Measurements from ENCODE around the gene PDE6G. TPM values are rescaled to one million over a fixed set of nuclear protein-coding genes. Genes with fewer than 3 reads are reported as not detected.

PDE6G gene
- total and polyA plus RNA-seq, 2 donors (not counting 1 experiment from before 2014, with no cell fraction given): 0.69 to 1.1 TPM

GRCh38 chr17:81691608-81692007 is 35.3 kb upstream of the PDE6G start:
- POLR2A ChIA-PET: no interaction called here
- intact Hi-C loops (cut with micrococcal nuclease): no loop called here
- no peak overlapping the region for H3K4me2 ChIP-seq (replicated peaks; ENCODE audit: low read depth, low read length, poor library complexity, severe bottlenecking)

GRCh38 chr17:81691196-81691595 is 34.9 kb upstream of the PDE6G start:
- Histone ChIP-seq H3K27me3 (replicated peaks in 1 of 4; ENCODE audit: control extremely low read depth in 1 of 4, control insufficient read depth in 3 of 4, insufficient read depth in 4 of 4, low read length in 3 of 4) (no peaks in the 10 kb centered on the region), H3K36me3 (replicated peaks in 1 of 2; ENCODE audit: control extremely low read depth in 1 of 2, control insufficient read depth in 1 of 2, extremely low read depth in 1 of 2, insufficient read depth in 2 of 2, low read length in 1 of 2) (peaks cover 0 to 77% of the 10 kb centered on the region in 2 experiments), H4K20me1 (ENCODE audit: control insufficient read depth, insufficient read depth, low read length, poor library complexity, severe bottlenecking) (peaks cover 78% of the 10 kb centered on the region), H3K4me2 (replicated peaks; ENCODE audit: low read depth, low read length, poor library complexity, severe bottlenecking) (no peak overlapping the region), H2AFZ (ENCODE audit: insufficient read depth, low read depth, low read length, poor library complexity, severe bottlenecking) (no peak overlapping the region), H3K4me3 (ENCODE audit: control extremely low read depth in 1 of 5, extremely low read depth in 1 of 5, insufficient read depth in 1 of 5, low read depth in 2 of 5, low read length in 4 of 5) (no peak overlapping the region), H3K9ac (ENCODE audit: low read length) (no peak overlapping the region), H3K9me3 (ENCODE audit: control extremely low read depth in 1 of 3, control insufficient read depth in 2 of 3, insufficient read depth in 1 of 3, low read length in 2 of 3) (no peaks in the 10 kb centered on the region), H3K4me1 (ENCODE audit: control insufficient read depth in 2 of 2, insufficient read depth in 2 of 2, low read length in 2 of 2) (no peaks in the 10 kb centered on the region), H3K27ac (ENCODE audit: low read length in 2 of 2) (no peak overlapping the region), H3K79me2 (ENCODE audit: control insufficient read depth, insufficient read depth, low read length) (peaks cover 62% of the 10 kb centered on the region)
- TF ChIP-seq CTCF (IDR thresholded peaks at IDR 0.05): no peak
- no peak for TF ChIP-seq EZH2 (IDR thresholded peaks at IDR 0.05; ENCODE audit: borderline replicate concordance, insufficient read depth, low read depth, low read length, poor library complexity, severe bottlenecking)
- H3K4me3 Mint-ChIP-seq: no peak overlapping the region
- ATAC-seq (ENCODE audit: low read depth) (no peak), DNase-seq (no peak)
- ChIA-PET POLR2A (no interaction called here), CTCF (no interaction called here)
- peaks cover 6% of the 10 kb centered on the region for H3K4me1 Mint-ChIP-seq
- WGBS (ENCODE audit: insufficient coverage): 99% methylated on average over 16 of the region's 18 CpGs
- H3K9me3 Mint-ChIP-seq (ENCODE audit: insufficient read depth): no peaks in the 10 kb centered on the region
- no peaks in the 10 kb centered on the region for H3K27me3 Mint-ChIP-seq
- intact Hi-C loops (cut with micrococcal nuclease): no loop called here
- no peak overlapping the region for H3K27ac Mint-ChIP-seq

More at GRCh38 chr17:81691608-81692007, 35.3 kb upstream of the PDE6G start:
- peaks cover 74% of the 10 kb centered on the region for H4K20me1 ChIP-seq (ENCODE audit: control insufficient read depth, insufficient read depth, low read length, poor library complexity, severe bottlenecking)
- no peaks in the 10 kb centered on the region for H3K27me3 Mint-ChIP-seq
- DNase-seq: no peak
- 97% methylated on average over 20 of the region's 20 CpGs for WGBS (ENCODE audit: insufficient coverage)
- peaks cover 4% of the 10 kb centered on the region for H3K4me1 Mint-ChIP-seq
- no peak overlapping the region for H3K27ac Mint-ChIP-seq
- no peak for ATAC-seq (ENCODE audit: low read depth)
- H2AFZ ChIP-seq (ENCODE audit: insufficient read depth, low read depth, low read length, poor library complexity, severe bottlenecking): no peak overlapping the region
- no peaks in the 10 kb centered on the region for H3K9me3 ChIP-seq (ENCODE audit: control extremely low read depth in 1 of 3, control insufficient read depth in 2 of 3, insufficient read depth in 1 of 3, low read length in 2 of 3)
- CTCF ChIA-PET: no interaction called here
- TF ChIP-seq EZH2 (IDR thresholded peaks at IDR 0.05; ENCODE audit: borderline replicate concordance, insufficient read depth, low read depth, low read length, poor library complexity, severe bottlenecking): no peak
- TF ChIP-seq CTCF (IDR thresholded peaks at IDR 0.05): no peak
- H3K4me3 Mint-ChIP-seq: no peak overlapping the region
- H3K4me1 ChIP-seq (ENCODE audit: control insufficient read depth in 2 of 2, insufficient read depth in 2 of 2, low read length in 2 of 2): no peaks in the 10 kb centered on the region
- H3K36me3 ChIP-seq (replicated peaks in 1 of 2; ENCODE audit: control extremely low read depth in 1 of 2, control insufficient read depth in 1 of 2, extremely low read depth in 1 of 2, insufficient read depth in 2 of 2, low read length in 1 of 2): peaks cover 0 to 77% of the 10 kb centered on the region in 2 experiments
- H3K9me3 Mint-ChIP-seq (ENCODE audit: insufficient read depth): no peaks in the 10 kb centered on the region
- no peak overlapping the region for H3K9ac ChIP-seq (ENCODE audit: low read length)
- H3K79me2 ChIP-seq (ENCODE audit: control insufficient read depth, insufficient read depth, low read length): peaks cover 58% of the 10 kb centered on the region
- H3K27me3 ChIP-seq (replicated peaks in 1 of 4; ENCODE audit: control extremely low read depth in 1 of 4, control insufficient read depth in 3 of 4, insufficient read depth in 4 of 4, low read length in 3 of 4): no peaks in the 10 kb centered on the region
- H3K4me3 ChIP-seq (ENCODE audit: control extremely low read depth in 1 of 5, extremely low read depth in 1 of 5, insufficient read depth in 1 of 5, low read depth in 2 of 5, low read length in 4 of 5): no peak overlapping the region
- H3K27ac ChIP-seq (ENCODE audit: low read length in 2 of 2): no peak overlapping the region
